Suprapubic skin (tissue), 4 donors: ENCODE results near the gene DOK1. TPM values are rescaled to one million over a fixed set of nuclear protein-coding genes. Genes with fewer than 3 reads are reported as not detected.
A peak's percentile ranks its signal among the peaks of the same experiment; 100 is the strongest.

ENCODE experiments used
- DNase-seq, 2 donors: peaks; one replicate each; pipeline ENCODE4 v3.0.0-alpha.2; 2019; ENCODE audit warnings: low spot score in 2 of 2
- H3K27ac ChIP-seq: fragments of 200-600 bp; sonication (generic); one replicate; pipeline ENCODE4 v1.5.1; 2019
- H3K27me3 ChIP-seq: fragments of 200-600 bp; sonication (generic); one replicate; pipeline ENCODE4 v1.5.1; 2019
- H3K36me3 ChIP-seq: fragments of 200-600 bp; sonication (generic); one replicate; pipeline ENCODE4 v1.5.1; 2019
- H3K4me1 ChIP-seq: fragments of 200-600 bp; sonication (generic); one replicate; pipeline ENCODE4 v1.5.1; 2019
- H3K4me3 ChIP-seq: fragments of 200-600 bp; sonication (generic); one replicate; pipeline ENCODE4 v1.5.1; 2019; ENCODE audit warnings: mild to moderate bottlenecking
- H3K9me3 ChIP-seq: fragments of 200-600 bp; sonication (generic); one replicate; pipeline ENCODE4 v1.5.1; 2019
- CTCF ChIP-seq, 2 donors: fragments of 200-600 bp in 1 of 2; fragments of 450-650 bp in 1 of 2; sonication (generic) in 1 of 2; IDR thresholded peaks; one replicate each; pipeline ENCODE4 v1.5.1; 2016 to 2019; ENCODE audit warnings: antibody characterized with exemption in 2 of 2, mild to moderate bottlenecking in 1 of 2, moderate library complexity in 1 of 2
- EP300 ChIP-seq: sonication (generic); formaldehyde crosslinking; IDR thresholded peaks from one replicate; pipeline ENCODE4 v1.6.1; 2017; ENCODE audit warnings: antibody characterized with exemption
- POLR2A ChIP-seq, 2 donors: fragments of 450-650 bp; IDR thresholded peaks; one replicate each; pipeline ENCODE4 v1.6.1; 2017; ENCODE audit warnings: antibody characterized with exemption in 2 of 2, mild to moderate bottlenecking in 2 of 2, moderate library complexity in 2 of 2
- POLR2AphosphoS5 ChIP-seq, 3 donors: sonication (generic); formaldehyde crosslinking; IDR thresholded peaks; one replicate each; pipeline ENCODE4 v1.6.1; 2017; ENCODE audit warnings: antibody characterized with exemption in 3 of 3
- WGBS: methylation state at CpG from one replicate; pipeline ENCODE4 v1.1.5; 2018; 5-methylcytosine and 5-hydroxymethylcytosine counted together
- total RNA-seq, 4 donors: library from RNA; depleted of rRNA; stranded (reverse); fragments of >200 nt; gene quantifications; one replicate each; pipeline ENCODE4 v1.1.0, GENCODE V29; 2016

DOK1 gene
- total RNA-seq, 4 donors from 2014 or later = 3.3 to 10.6 (median 5.4) TPM

- no peaks in the 10 kb centered on the region for H3K36me3 ChIP-seq
- DNase-seq = no peak
- peaks cover 50% of the 10 kb centered on the region for H3K4me1 ChIP-seq
- H3K9me3 ChIP-seq = no peaks in the 10 kb centered on the region
- H3K4me3 ChIP-seq = no peak overlapping the region
- 54% methylated on average over 10 of the region's 11 CpGs for WGBS
- no peak for TF ChIP-seq POLR2A (IDR thresholded peaks at IDR 0.05)
- no peak for TF ChIP-seq EP300
- H3K27ac ChIP-seq = no peak overlapping the region
- H3K27me3 ChIP-seq = peaks cover 72% of the 10 kb centered on the region
Observed at GRCh38 chr2:74511104-74511989, 43.2 kb upstream of the DOK1 start.

GRCh38 chr2:74512744-74513604 is 41.5 kb upstream of the DOK1 start:
- 19% methylated on average over 13 of the region's 36 CpGs for WGBS
- no peak for DNase-seq
- no peak overlapping the region for H3K4me3 ChIP-seq
- TF ChIP-seq POLR2AphosphoS5 (IDR thresholded peaks at IDR 0.05) (no peak), CTCF (IDR thresholded peaks at IDR 0.05) (no peak), POLR2A (IDR thresholded peaks at IDR 0.05) (no peak), EP300 (no peak)
- peaks cover 43% of the 10 kb centered on the region for H3K4me1 ChIP-seq
- peaks cover 88% of the 10 kb centered on the region for H3K27me3 ChIP-seq
- no peaks in the 10 kb centered on the region for H3K9me3 ChIP-seq
- H3K27ac ChIP-seq = no peak overlapping the region
- no peaks in the 10 kb centered on the region for H3K36me3 ChIP-seq

GRCh38 chr2:74513605-74514367 is 40.7 kb upstream of the DOK1 start:
- DNase-seq = no peak
- no peak overlapping the region for H3K27ac ChIP-seq
- peaks cover 97% of the 10 kb centered on the region for H3K27me3 ChIP-seq
- peaks cover 37% of the 10 kb centered on the region for H3K4me1 ChIP-seq
- WGBS = 11% methylated on average over 20 of the region's 52 CpGs
- H3K36me3 ChIP-seq = no peaks in the 10 kb centered on the region
- peak overlapping the region; percentile 27 for H3K4me3 ChIP-seq
- no peaks in the 10 kb centered on the region for H3K9me3 ChIP-seq
- TF ChIP-seq EP300 (no peak), POLR2AphosphoS5 (IDR thresholded peaks at IDR 0.05) (peak in 1 of 3 donors; percentile 83)

GRCh38 chr2:74514368-74515270 is 39.9 kb upstream of the DOK1 start, which contains the start of gene TLX2:
TSS of gene TLX2 (plus strand) at chr2:74514450. CDS start at chr2:74514807, 357 bp downstream.
- 0% methylated on average over 17 of the region's 82 CpGs for WGBS
- peaks cover 100% of the 10 kb centered on the region for H3K27me3 ChIP-seq
- H3K4me1 ChIP-seq = peaks cover 37% of the 10 kb centered on the region
- no peak within 1 kb of the TSS for H3K27ac ChIP-seq
- DNase-seq = no peak
- TF ChIP-seq EP300 (no peak), POLR2A (IDR thresholded peaks at IDR 0.05) (no peak), POLR2AphosphoS5 (IDR thresholded peaks at IDR 0.05) (no peak), CTCF (IDR thresholded peaks at IDR 0.05) (no peak)
- no peaks in the 10 kb centered on the region for H3K36me3 ChIP-seq
- no peaks in the 10 kb centered on the region for H3K9me3 ChIP-seq
- H3K4me3 ChIP-seq = peak within 1 kb of the TSS; percentile 27

- Histone ChIP-seq H3K36me3 (no peaks in the 10 kb centered on the region), H3K4me1 (peaks cover 37% of the 10 kb centered on the region), H3K4me3 (peak overlapping the region; percentile 45), H3K27me3 (peaks cover 100% of the 10 kb centered on the region), H3K27ac (no peak overlapping the region), H3K9me3 (no peaks in the 10 kb centered on the region)
- no peak for TF ChIP-seq CTCF (IDR thresholded peaks at IDR 0.05)
- 16% methylated on average over 17 of the region's 60 CpGs for WGBS
- no peak for DNase-seq
Observed at GRCh38 chr2:74515271-74515980, 39.1 kb upstream of the DOK1 start.
